Liver (tissue), 9 donors: ENCODE measurements around the gene BLOC1S2. TPM values are rescaled to one million over a fixed set of nuclear protein-coding genes. Genes with fewer than 3 reads are reported as not detected.

Source experiments
- DNase-seq: peaks from one replicate; pipeline ENCODE4 v3.0.0-alpha.2; 2017; ENCODE audit warnings: low spot score
- H3K27ac ChIP-seq, 2 donors: one replicate each; pipeline ENCODE4 v1.7.0; 2013; ENCODE audit warnings: inconsistent platforms in 2 of 2, low read length in 2 of 2, control low read depth in 1 of 2, low read depth in 1 of 2, mild to moderate bottlenecking in 1 of 2
- H3K27me3 ChIP-seq, 4 donors: one replicate each; pipeline versions ENCODE4 v1.6.1 to v1.7.0; 2013; ENCODE audit warnings: low read length in 3 of 4, inconsistent platforms in 1 of 4, mild to moderate bottlenecking in 1 of 4, moderate library complexity in 1 of 4; ENCODE audit not compliant: control insufficient read depth in 4 of 4, insufficient read depth in 4 of 4
- H3K36me3 ChIP-seq, 4 donors: one replicate each; pipeline versions ENCODE4 v1.6.1 to v1.7.0; 2013; ENCODE audit warnings: low read length in 3 of 4, mild to moderate bottlenecking in 3 of 4, low read depth in 1 of 4, moderate library complexity in 1 of 4; ENCODE audit not compliant: control insufficient read depth in 4 of 4, insufficient read depth in 3 of 4
- H3K4me1 ChIP-seq, 4 donors: one replicate each; pipeline versions ENCODE4 v1.6.1 to v1.7.0; 2013; ENCODE audit warnings: low read length in 3 of 4, mild to moderate bottlenecking in 3 of 4, moderate library complexity in 1 of 4; ENCODE audit not compliant: control insufficient read depth in 4 of 4, insufficient read depth in 4 of 4
- H3K4me3 ChIP-seq, 3 donors: one replicate each; pipeline versions ENCODE4 v1.6.1 to v1.7.0; 2013; ENCODE audit warnings: low read length in 3 of 3, control low read depth in 1 of 3, low read depth in 1 of 3, mild to moderate bottlenecking in 1 of 3
- H3K9ac ChIP-seq, 2 donors: one replicate each; pipeline ENCODE4 v1.7.0; 2013; ENCODE audit warnings: low read length in 2 of 2, mild to moderate bottlenecking in 2 of 2, moderate library complexity in 2 of 2, control low read depth in 1 of 2, low read depth in 1 of 2
- H3K9me3 ChIP-seq, 4 donors: one replicate each; pipeline versions ENCODE4 v1.6.1 to v1.7.0; 2013; ENCODE audit warnings: low read length in 3 of 4; ENCODE audit not compliant: control insufficient read depth in 4 of 4
- ATF3 ChIP-seq: IDR thresholded peaks from 2 replicates; pipeline ENCODE4 v1.6.1; 2016; ENCODE audit warnings: antibody characterized with exemption
- CTCF ChIP-seq: fragments of 150-350 bp; IDR thresholded peaks from 2 replicates; pipeline ENCODE4 v1.5.1; 2017; ENCODE audit warnings: improper control_type of control experiment, low read depth, low read length; ENCODE audit not compliant: missing input control
- EGR1 ChIP-seq, 2 donors: IDR thresholded peaks; 2 replicates each; pipeline ENCODE4 v1.6.1; 2016 to 2018; ENCODE audit warnings: antibody characterized with exemption in 2 of 2, low read depth in 2 of 2
- FOXA1 ChIP-seq: IDR thresholded peaks from 2 replicates; pipeline ENCODE4 v1.6.1; 2016; ENCODE audit warnings: antibody characterized with exemption
- FOXA2 ChIP-seq: IDR thresholded peaks from 2 replicates; pipeline ENCODE4 v1.6.1; 2016; ENCODE audit warnings: antibody characterized with exemption
- GABPA ChIP-seq, 2 donors: IDR thresholded peaks in 1 of 2; conservative IDR thresholded peaks in 1 of 2; 2 replicates each; pipeline ENCODE4 v1.6.1; 2016; ENCODE audit warnings: antibody characterized with exemption in 2 of 2, mild to moderate bottlenecking in 1 of 2, moderate library complexity in 1 of 2
- HNF4A ChIP-seq, 2 donors: conservative IDR thresholded peaks; 2 replicates each; pipeline ENCODE4 v1.6.1; 2016; ENCODE audit warnings: antibody characterized with exemption in 2 of 2, mild to moderate bottlenecking in 2 of 2
- HNF4G ChIP-seq: IDR thresholded peaks from 2 replicates; pipeline ENCODE4 v1.6.1; 2016; ENCODE audit warnings: antibody characterized with exemption
- JUND ChIP-seq, 2 donors: IDR thresholded peaks; 2 replicates each; pipeline ENCODE4 v1.6.1; 2016; ENCODE audit warnings: antibody characterized with exemption in 2 of 2
- MAX ChIP-seq: IDR thresholded peaks from 2 replicates; pipeline ENCODE4 v1.6.1; 2016; ENCODE audit warnings: antibody characterized with exemption
- NR2F2 ChIP-seq: IDR thresholded peaks from 2 replicates; pipeline ENCODE4 v1.6.1; 2016; ENCODE audit warnings: antibody characterized with exemption
- RAD21 ChIP-seq, 2 donors: IDR thresholded peaks; 2 replicates each; pipeline ENCODE4 v1.6.1; 2016; ENCODE audit warnings: antibody characterized with exemption in 2 of 2, mild to moderate bottlenecking in 2 of 2
- REST ChIP-seq: IDR thresholded peaks from 2 replicates; pipeline ENCODE4 v1.6.1; 2016; ENCODE audit warnings: antibody characterized with exemption, mild to moderate bottlenecking
- RXRA ChIP-seq, 2 donors: IDR thresholded peaks; 2 replicates each; pipeline ENCODE4 v1.6.1; 2017 to 2018; ENCODE audit warnings: antibody characterized with exemption in 2 of 2, mild to moderate bottlenecking in 1 of 2
- SP1 ChIP-seq: IDR thresholded peaks from 2 replicates; pipeline ENCODE4 v1.6.1; 2018; ENCODE audit warnings: antibody characterized with exemption, mild to moderate bottlenecking
- TAF1 ChIP-seq: conservative IDR thresholded peaks from 2 replicates; pipeline ENCODE4 v1.6.1; 2016; ENCODE audit warnings: antibody characterized with exemption, mild to moderate bottlenecking
- YY1 ChIP-seq: IDR thresholded peaks from 2 replicates; pipeline ENCODE4 v1.6.1; 2016; ENCODE audit warnings: antibody characterized with exemption, mild to moderate bottlenecking
- ZBTB33 ChIP-seq: IDR thresholded peaks from 2 replicates; pipeline ENCODE4 v1.6.1; 2016; ENCODE audit warnings: antibody characterized with exemption
- WGBS: extraction: QIAGEN DNeasy Blood & Tissue Kit; methylation state at CpG from one replicate; pipeline ENCODE4 v1.1.7; 2013; 5-methylcytosine and 5-hydroxymethylcytosine counted together
- polyA plus RNA-seq, 2 donors: library from polyadenylated mRNA; stranded (reverse) in 1 of 2; unstranded in 1 of 2; fragments of 200-250 nt in 1 of 2; fragments of >200 nt in 1 of 2; fragmentation: Nextera tagmentation in 1 of 2; extraction: Ambion mirVana in 1 of 2; gene quantifications; one replicate each; pipeline versions ENCODE4 v1.2.1 to v1.2.3, GENCODE V29; 2013 to 2015
- total RNA-seq, 2 donors: library from RNA; depleted of rRNA; stranded (reverse); fragments of >200 nt; gene quantifications; one replicate each; pipeline ENCODE4 v1.2.3, GENCODE V29; 2014
- donor health status: healthy.
- donor health status: healthy.
- donor health status: healthy.
- donor health status: healthy.
- donor health status: healthy.

The BLOC1S2 gene
- total and polyA plus RNA-seq, 4 donors = 10.7 to 25.5 (median 22.0) TPM

GRCh38 chr10:100267239-100268104 is 19.0 kb downstream of the BLOC1S2 start, which contains the start of gene CWF19L1:
TSS of gene CWF19L1 (minus strand) at chr10:100267638. CDS start at chr10:100267593, 45 bp downstream.
- Histone ChIP-seq H3K27me3 (no peaks in the 10 kb centered on the region), H3K27ac (peak within 1 kb of the TSS; percentile 45 to 52), H3K9me3 (no peaks in the 10 kb centered on the region), H3K4me1 (peaks cover 4 to 14% (median 12%) of the 10 kb centered on the region in 4 donors), H3K9ac (peak within 1 kb of the TSS; percentile 73 to 80), H3K36me3 (no peaks in the 10 kb centered on the region), H3K4me3 (peak within 1 kb of the TSS; percentile 92 to 96 (median 94))
- 2% methylated on average over 49 of the region's 49 CpGs for WGBS
- peak; percentile 90 for DNase-seq
- TF ChIP-seq ATF3 (no peak), JUND (IDR thresholded peaks at IDR 0.05) (peak; percentile 21 to 61), CTCF (no peak), REST (peak; percentile 33), TAF1 (peak; percentile 77), EGR1 (IDR thresholded peaks at IDR 0.05; ENCODE audit: low read depth in 2 of 2) (peak in 1 of 2 donors; percentile 29), SP1 (peak; percentile 74), ZBTB33 (peak; percentile 97), GABPA (IDR thresholded peaks at IDR 0.05 in 1 of 2, conservative IDR thresholded peaks at IDR 0.05 in 1 of 2) (peak in 1 of 2 donors; percentile 79), RAD21 (IDR thresholded peaks at IDR 0.05) (peak in 1 of 2 donors; percentile 30), HNF4A (conservative IDR thresholded peaks at IDR 0.05) (peak; percentile 20 to 25), FOXA1 (no peak), YY1 (peak; percentile 90), MAX (peak; percentile 66), NR2F2 (peak; percentile 2), HNF4G (no peak), FOXA2 (peak; percentile 14), RXRA (IDR thresholded peaks at IDR 0.05) (peak; percentile 52 to 62)
